ENCODE results near the gene SLC39A7. TPM values are rescaled to one million over a fixed set of nuclear protein-coding genes. Genes with fewer than 3 reads are reported as not detected.

The SLC39A7 gene
- total and polyA plus RNA-seq, 4 experiments from 2014 or later: 22.9 to 40.9 (median 32.0) TPM

Small RNA genes lying within 50 kb of the gene (microRNA-seq; reads per million reads assigned to microRNA genes)
- 0.96 reads per million for gene MIR219A1 (ENCODE audit: borderline microRNAs expressed, borderline number of aligned reads, borderline replicate concordance)

Other genes with a start within 250 kb of the SLC39A7 start
- gene HLA-DMA, start 247.8 kb upstream of the SLC39A7 start, total RNA-seq: 10 to 100 TPM in 1 of 2 experiments, 1 to 10 TPM in 1; 8.5 to 10.2 TPM
- gene HLA-DMA, start 247.8 kb upstream of the SLC39A7 start, polyA plus RNA-seq: 10 to 100 TPM in 1 of 2 donors, 1 to 10 TPM in 1; 8.1 to 26.0 TPM
- 100 to 1,000 TPM; 375 to 378 TPM for gene BRD2, start 232.3 kb upstream of the SLC39A7 start, total RNA-seq
- gene BRD2, start 232.3 kb upstream of the SLC39A7 start, polyA plus RNA-seq: 10 to 100 TPM; 13.7 to 87.8 TPM
- 1 to 10 TPM in 1 of 2 experiments, under 1 TPM in 1; 0.69 to 1.4 TPM for gene HLA-DOA, start 191.3 kb upstream of the SLC39A7 start, total RNA-seq
- 1 to 10 TPM in 1 of 2 donors, not detected in 1; 1.8 TPM for gene HLA-DOA, start 191.3 kb upstream of the SLC39A7 start, polyA plus RNA-seq
- 10 to 100 TPM; 17.0 to 18.2 TPM for gene HLA-DPA1, start 127.2 kb upstream of the SLC39A7 start, total RNA-seq
- 10 to 100 TPM; 40.0 to 41.6 TPM for gene HLA-DPA1, start 127.2 kb upstream of the SLC39A7 start, polyA plus RNA-seq
- gene HLA-DPB1, start 124.9 kb upstream of the SLC39A7 start, total RNA-seq: 10 to 100 TPM; 14.5 to 17.2 TPM
- gene HLA-DPB1, start 124.9 kb upstream of the SLC39A7 start, polyA plus RNA-seq: 10 to 100 TPM; 50.5 to 76.9 TPM
- gene COL11A2, start 8.4 kb upstream of the SLC39A7 start, total RNA-seq: 1 to 10 TPM; 1.2 to 1.6 TPM
- gene COL11A2, start 8.4 kb upstream of the SLC39A7 start, polyA plus RNA-seq: under 1 TPM; 0.40 to 0.49 TPM
- gene RXRB, start 202 bp upstream of the SLC39A7 start, total RNA-seq: 10 to 100 TPM; 89.2 to 94.3 TPM
- 10 to 100 TPM in 1 of 2 donors, 1 to 10 TPM in 1; 5.6 to 11.5 TPM for gene RXRB, start 202 bp upstream of the SLC39A7 start, polyA plus RNA-seq
- gene HSD17B8, start 3.8 kb downstream of the SLC39A7 start, total RNA-seq: 10 to 100 TPM; 20.2 to 22.3 TPM
- 10 to 100 TPM; 57.4 to 77.3 TPM for gene HSD17B8, start 3.8 kb downstream of the SLC39A7 start, polyA plus RNA-seq
- 10 to 100 TPM; 36.8 to 38.4 TPM for gene RING1, start 7.6 kb downstream of the SLC39A7 start, total RNA-seq
- gene RING1, start 7.6 kb downstream of the SLC39A7 start, polyA plus RNA-seq: 1 to 10 TPM; 3.4 to 7.8 TPM
- gene VPS52, start 71.0 kb downstream of the SLC39A7 start, total RNA-seq: 10 to 100 TPM; 89.4 to 95.7 TPM
- gene VPS52, start 71.0 kb downstream of the SLC39A7 start, polyA plus RNA-seq: 10 to 100 TPM; 13.4 to 18.6 TPM
- gene RPS18, start 71.2 kb downstream of the SLC39A7 start, total RNA-seq: 1,000 to 10,000 TPM; 3,264 to 3,439 TPM
- 1,000 to 10,000 TPM; 8,832 to 8,968 TPM for gene RPS18, start 71.2 kb downstream of the SLC39A7 start, polyA plus RNA-seq
- 10 to 100 TPM; 43.3 to 46.7 TPM for gene B3GALT4, start 76.3 kb downstream of the SLC39A7 start, total RNA-seq
- gene B3GALT4, start 76.3 kb downstream of the SLC39A7 start, polyA plus RNA-seq: 10 to 100 TPM; 22.2 to 30.5 TPM
- gene WDR46, start 88.4 kb downstream of the SLC39A7 start, total RNA-seq: 10 to 100 TPM; 60.8 to 66.1 TPM
- 10 to 100 TPM; 65.8 to 88.9 TPM for gene WDR46, start 88.4 kb downstream of the SLC39A7 start, polyA plus RNA-seq
- gene PFDN6, start 88.7 kb downstream of the SLC39A7 start, total RNA-seq: 10 to 100 TPM; 43.6 to 45.5 TPM
- gene PFDN6, start 88.7 kb downstream of the SLC39A7 start, polyA plus RNA-seq: 10 to 100 TPM; 33.1 to 36.7 TPM
- 10 to 100 TPM; 66.8 to 67.9 TPM for gene RGL2, start 98.1 kb downstream of the SLC39A7 start, total RNA-seq
- gene RGL2, start 98.1 kb downstream of the SLC39A7 start, polyA plus RNA-seq: 10 to 100 TPM in 1 of 2 donors, 1 to 10 TPM in 1; 10.0 to 12.5 TPM
- 100 to 1,000 TPM; 240 to 248 TPM for gene TAPBP, start 113.2 kb downstream of the SLC39A7 start, total RNA-seq
- gene TAPBP, start 113.2 kb downstream of the SLC39A7 start, polyA plus RNA-seq: 100 to 1,000 TPM; 277 to 370 TPM
- 10 to 100 TPM; 28.6 to 28.7 TPM for gene ZBTB22, start 116.9 kb downstream of the SLC39A7 start, total RNA-seq
- 10 to 100 TPM; 15.3 to 18.4 TPM for gene ZBTB22, start 116.9 kb downstream of the SLC39A7 start, polyA plus RNA-seq
- gene DAXX, start 122.1 kb downstream of the SLC39A7 start, total RNA-seq: 10 to 100 TPM; 76.4 to 84.7 TPM
- 100 to 1,000 TPM in 1 of 2 donors, 10 to 100 TPM in 1; 73.1 to 125 TPM for gene DAXX, start 122.1 kb downstream of the SLC39A7 start, polyA plus RNA-seq
- gene KIFC1, start 191.0 kb downstream of the SLC39A7 start, total RNA-seq: under 1 TPM; 0.61 to 0.69 TPM
- under 1 TPM in 1 of 2 donors, not detected in 1; 0.54 TPM for gene KIFC1, start 191.0 kb downstream of the SLC39A7 start, polyA plus RNA-seq
- 100 to 1,000 TPM; 220 TPM for gene PHF1, start 210.1 kb downstream of the SLC39A7 start, total RNA-seq
- 10 to 100 TPM; 61.2 to 81.8 TPM for gene PHF1, start 210.1 kb downstream of the SLC39A7 start, polyA plus RNA-seq
- gene CUTA, start 217.2 kb downstream of the SLC39A7 start, total RNA-seq: 100 to 1,000 TPM; 210 to 217 TPM
- 100 to 1,000 TPM; 371 to 407 TPM for gene CUTA, start 217.2 kb downstream of the SLC39A7 start, polyA plus RNA-seq
- gene SYNGAP1, start 219.2 kb downstream of the SLC39A7 start, total RNA-seq: 10 to 100 TPM; 47.8 to 48.0 TPM
- 1 to 10 TPM in 1 of 2 donors, not detected in 1; 1.9 TPM for gene SYNGAP1, start 219.2 kb downstream of the SLC39A7 start, polyA plus RNA-seq